Measurements from ENCODE around the gene ABHD16A. TPM values are rescaled to one million over a fixed set of nuclear protein-coding genes. Genes with fewer than 3 reads are reported as not detected.

ABHD16A gene
- total RNA-seq, 2 donors from 2014 or later = 49.3 to 52.8 TPM

DNA sequence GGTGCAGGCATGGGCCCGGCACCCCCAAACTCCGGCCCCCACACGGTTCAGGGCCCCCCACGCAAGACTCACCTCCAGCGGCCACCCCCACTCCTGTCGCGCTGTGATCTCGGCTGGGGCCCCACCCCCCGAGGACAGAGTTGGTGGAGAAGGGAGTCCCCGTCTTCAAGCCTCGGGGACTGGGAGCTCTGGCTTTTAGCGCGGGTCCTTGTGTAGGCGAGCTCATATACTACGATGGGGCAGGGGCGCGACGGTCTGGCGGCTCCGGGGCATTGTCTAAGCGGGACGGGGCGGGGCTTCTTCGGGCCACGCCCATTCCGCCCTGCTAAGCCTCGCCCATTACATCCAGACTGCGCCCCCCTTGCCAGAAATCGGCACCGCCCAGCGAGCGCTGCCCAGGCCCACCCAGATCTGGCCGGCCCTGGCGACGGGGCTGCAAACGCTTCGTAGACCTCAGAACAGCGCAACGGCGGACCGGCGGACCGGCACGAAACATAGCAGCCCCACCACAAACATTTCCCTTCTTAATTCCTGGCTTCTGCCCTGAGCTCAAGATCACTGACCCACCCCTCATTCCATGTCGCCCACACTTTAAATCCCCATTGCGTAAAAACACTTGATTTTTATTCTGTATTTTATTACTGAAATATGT lies 27.0 kb upstream of the ABHD16A start:
- ATAC-seq (ENCODE audit: insufficient number of reproducible peaks, low FRiP score, low read depth) = peak; percentile 17
- Histone ChIP-seq H3K4me3 (peak overlapping the region; percentile 99), H3K27me3 (replicated peaks; ENCODE audit: insufficient read depth) (no peaks in the 10 kb centered on the region), H3K36me3 (peaks cover 56% of the 10 kb centered on the region), H3K9me3 (no peaks in the 10 kb centered on the region), H3K27ac (peak overlapping the region; percentile 97 to 98), H3K4me1 (ENCODE audit: control insufficient read depth in 1 of 2, low read depth in 2 of 2) (peaks cover 26 to 45% of the 10 kb centered on the region in 2 donors)
- TF ChIP-seq, protein P1, sequence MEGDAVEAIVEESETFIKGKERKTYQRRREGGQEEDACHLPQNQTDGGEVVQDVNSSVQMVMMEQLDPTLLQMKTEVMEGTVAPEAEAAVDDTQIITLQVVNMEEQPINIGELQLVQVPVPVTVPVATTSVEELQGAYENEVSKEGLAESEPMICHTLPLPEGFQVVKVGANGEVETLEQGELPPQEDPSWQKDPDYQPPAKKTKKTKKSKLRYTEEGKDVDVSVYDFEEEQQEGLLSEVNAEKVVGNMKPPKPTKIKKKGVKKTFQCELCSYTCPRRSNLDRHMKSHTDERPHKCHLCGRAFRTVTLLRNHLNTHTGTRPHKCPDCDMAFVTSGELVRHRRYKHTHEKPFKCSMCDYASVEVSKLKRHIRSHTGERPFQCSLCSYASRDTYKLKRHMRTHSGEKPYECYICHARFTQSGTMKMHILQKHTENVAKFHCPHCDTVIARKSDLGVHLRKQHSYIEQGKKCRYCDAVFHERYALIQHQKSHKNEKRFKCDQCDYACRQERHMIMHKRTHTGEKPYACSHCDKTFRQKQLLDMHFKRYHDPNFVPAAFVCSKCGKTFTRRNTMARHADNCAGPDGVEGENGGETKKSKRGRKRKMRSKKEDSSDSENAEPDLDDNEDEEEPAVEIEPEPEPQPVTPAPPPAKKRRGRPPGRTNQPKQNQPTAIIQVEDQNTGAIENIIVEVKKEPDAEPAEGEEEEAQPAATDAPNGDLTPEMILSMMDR (IDR thresholded peaks at IDR 0.05) = no peak
- DNase-seq (ENCODE audit: low spot score) = peak; percentile 57

DNA sequence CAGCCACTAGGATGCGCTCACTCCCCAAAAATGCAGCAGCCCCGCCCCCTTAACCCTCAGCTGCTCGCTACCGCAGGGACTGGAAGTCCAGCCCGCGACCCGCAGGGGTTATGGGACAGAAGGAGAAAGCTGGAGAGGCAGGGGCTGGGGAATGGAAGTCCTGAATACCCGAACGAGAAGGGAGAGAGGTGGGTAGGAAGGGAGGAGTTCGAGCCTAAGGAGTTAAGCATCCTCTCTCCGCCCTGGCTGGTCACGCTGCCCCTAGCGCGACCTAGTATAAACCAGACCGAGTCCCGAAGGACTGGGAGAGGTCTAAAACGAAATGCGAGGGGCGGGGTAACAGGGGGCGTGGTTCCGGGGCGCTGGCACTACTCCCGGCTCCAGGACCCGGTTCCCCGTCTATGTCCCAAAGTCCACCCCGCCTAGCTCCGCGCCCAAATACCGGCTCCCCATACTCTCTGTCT lies 26.4 kb upstream of the ABHD16A start:
- ATAC-seq (ENCODE audit: insufficient number of reproducible peaks, low FRiP score, low read depth) = peak; percentile 68
- peaks cover 56% of the 10 kb centered on the region for H3K36me3 ChIP-seq
- peaks cover 26 to 42% of the 10 kb centered on the region in 2 donors for H3K4me1 ChIP-seq (ENCODE audit: control insufficient read depth in 1 of 2, low read depth in 2 of 2)
- no peaks in the 10 kb centered on the region for H3K9me3 ChIP-seq
- no peaks in the 10 kb centered on the region for H3K27me3 ChIP-seq (replicated peaks; ENCODE audit: insufficient read depth)
- peak overlapping the region; percentile 97 to 98 for H3K27ac ChIP-seq
- TF ChIP-seq, protein P1 (IDR thresholded peaks at IDR 0.05) = peak; percentile 7
- H3K4me3 ChIP-seq = peak overlapping the region; percentile 99
- DNase-seq (ENCODE audit: low spot score) = peak; percentile 84

DNA sequence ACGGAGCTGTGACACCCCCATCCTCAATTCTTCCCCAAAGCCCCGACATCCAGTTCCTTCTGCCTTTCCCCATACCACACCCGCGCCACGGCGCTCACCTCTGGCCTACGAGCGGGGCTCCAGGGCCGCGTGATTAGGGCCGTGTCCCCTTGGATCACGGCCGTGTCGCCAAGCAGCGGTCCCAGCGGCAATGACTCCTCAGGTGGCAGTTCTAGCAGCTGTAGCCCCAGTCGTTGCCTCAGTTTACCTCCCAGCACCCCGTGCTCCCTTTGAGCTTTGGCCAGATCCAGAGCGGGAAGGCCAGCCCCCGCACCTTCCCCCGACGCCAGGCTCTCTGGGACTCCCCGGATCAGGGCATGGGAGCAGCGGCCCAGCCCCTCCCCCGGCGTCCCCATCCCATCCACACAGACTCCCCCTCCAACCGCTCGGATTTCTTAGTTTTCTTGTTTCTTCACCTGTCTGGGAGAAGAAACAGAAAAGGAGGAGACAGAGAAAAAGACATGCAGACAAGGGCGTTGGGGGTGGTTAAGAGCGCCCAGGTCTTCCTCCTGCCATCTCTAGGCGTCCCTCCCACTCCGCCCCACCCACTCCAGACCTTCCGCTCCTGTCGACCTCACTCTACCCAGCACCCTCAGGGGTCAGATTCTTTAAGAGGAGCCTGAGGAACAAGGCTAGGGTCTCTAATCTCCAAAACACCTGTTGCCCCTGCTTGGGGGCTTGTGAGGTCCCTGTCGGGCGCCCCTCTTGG lies 25.8 kb upstream of the ABHD16A start, which contains the start of gene DDAH2:
TSS of gene DDAH2 (minus strand) at position 533 of the 748 bp plus-strand sequence. CDS start at position 395, 138 bp downstream.
- peaks cover 56% of the 10 kb centered on the region for H3K36me3 ChIP-seq
- TF ChIP-seq, protein P1 (IDR thresholded peaks at IDR 0.05) = peak; percentile 41
- H3K4me3 ChIP-seq = peak within 1 kb of the TSS; percentile 99
- DNase-seq (ENCODE audit: low spot score) = no peak
- H3K27ac ChIP-seq = peak within 1 kb of the TSS; percentile 97 to 98
- H3K4me1 ChIP-seq (ENCODE audit: control insufficient read depth in 1 of 2, low read depth in 2 of 2) = peaks cover 21 to 36% of the 10 kb centered on the region in 2 donors
- ATAC-seq (ENCODE audit: insufficient number of reproducible peaks, low FRiP score, low read depth) = peak; percentile 16
- no peaks in the 10 kb centered on the region for H3K27me3 ChIP-seq (replicated peaks; ENCODE audit: insufficient read depth)
- no peaks in the 10 kb centered on the region for H3K9me3 ChIP-seq

DNA sequence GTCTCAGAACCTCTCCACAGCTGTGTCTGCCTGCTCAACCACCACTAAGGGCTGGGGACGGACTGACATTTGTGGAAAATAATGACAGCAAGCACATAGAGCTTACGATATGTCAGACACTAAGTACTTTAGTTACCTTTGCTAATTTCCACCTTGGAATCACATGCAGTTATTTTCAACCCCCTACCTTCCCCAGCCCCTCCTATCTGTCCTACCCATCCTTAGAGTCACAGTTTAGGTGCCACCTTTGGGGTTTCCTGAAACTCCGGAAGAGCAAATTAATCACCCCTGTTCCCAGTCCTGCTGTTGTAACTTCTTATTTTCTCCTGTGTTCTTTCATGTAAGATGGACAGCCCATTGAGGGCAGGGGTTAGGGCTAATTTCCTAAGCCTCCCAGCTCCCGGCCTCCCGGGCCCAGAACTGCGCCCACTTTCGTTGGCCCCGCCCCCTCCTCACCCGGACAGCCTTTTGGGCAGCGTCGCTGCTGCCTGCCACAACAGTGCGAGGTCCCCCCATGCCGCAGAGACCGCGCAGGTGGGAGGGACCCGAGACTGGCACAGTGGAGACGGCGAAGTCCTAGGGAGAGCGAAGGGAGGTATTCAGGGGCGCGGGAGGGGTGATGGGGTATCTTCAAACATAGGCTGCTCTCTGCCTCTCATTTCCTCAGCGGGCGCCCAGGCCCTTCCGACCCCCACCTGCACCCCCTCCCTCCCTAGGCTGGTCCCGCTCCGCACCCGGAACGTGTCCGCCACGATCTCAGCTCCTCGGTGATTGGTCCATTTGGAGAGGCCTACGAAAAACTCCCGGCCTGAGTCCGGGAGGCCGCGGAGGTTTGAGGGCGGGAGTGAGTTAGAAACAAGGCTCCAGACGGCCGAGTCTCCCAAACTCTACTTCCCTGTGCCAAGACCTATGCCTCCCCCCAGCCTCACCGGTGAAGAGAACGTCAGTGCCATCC lies 24.9 kb upstream of the ABHD16A start:
- peak overlapping the region; percentile 97 to 98 for H3K27ac ChIP-seq
- no peaks in the 10 kb centered on the region for H3K27me3 ChIP-seq (replicated peaks; ENCODE audit: insufficient read depth)
- H3K9me3 ChIP-seq = no peaks in the 10 kb centered on the region
- TF ChIP-seq, protein P1 (IDR thresholded peaks at IDR 0.05) = no peak
- peaks cover 47% of the 10 kb centered on the region for H3K36me3 ChIP-seq
- peaks cover 16 to 26% of the 10 kb centered on the region in 2 donors for H3K4me1 ChIP-seq (ENCODE audit: control insufficient read depth in 1 of 2, low read depth in 2 of 2)
- no peak for ATAC-seq (ENCODE audit: insufficient number of reproducible peaks, low FRiP score, low read depth)
- H3K4me3 ChIP-seq = peak overlapping the region; percentile 99
- no peak for DNase-seq (ENCODE audit: low spot score)

Measured in thoracic aorta (tissue), 2 donors.